K562 (cell line): ENCODE results near the gene TOR1A. TPM values are rescaled to one million over a fixed set of nuclear protein-coding genes. Genes with fewer than 3 reads are reported as not detected.

Experiments used
- CUX1 ChIP-seq: fragments of 200-800 bp; sonication (Bioruptor generic); IDR thresholded peaks from 2 replicates; pipeline ENCODE4 v1.6.1; 2016; ENCODE audit warnings: missing genetic modification characterization, missing compliant biosample characterization
- DPF2 ChIP-seq: fragments of 450-650 bp; IDR thresholded peaks from 2 replicates; pipeline ENCODE4 v1.6.1; 2016
- E2F1 ChIP-seq: sonication (generic); formaldehyde crosslinking; IDR thresholded peaks from 2 replicates; pipeline ENCODE4 v1.8.1; 2023; ENCODE audit warnings: mild to moderate bottlenecking, missing genetic modification reagents, moderate library complexity
- ETV5 ChIP-seq: sonication (generic); formaldehyde crosslinking; IDR thresholded peaks from 2 replicates; pipeline ENCODE4 v1.4.0; 2020; ENCODE audit warnings: low read depth, mild to moderate bottlenecking, missing genetic modification reagents
- KLF1 ChIP-seq: fragments of 450-650 bp; IDR thresholded peaks from 2 replicates; pipeline ENCODE4 v1.6.1; 2016; ENCODE audit warnings: missing genetic modification characterization, missing compliant biosample characterization
- KLF13 ChIP-seq: fragments of 450-650 bp; IDR thresholded peaks from 2 replicates; pipeline ENCODE4 v1.6.1; 2016; ENCODE audit warnings: missing genetic modification characterization, low read depth, mild to moderate bottlenecking, missing compliant biosample characterization, moderate library complexity, borderline replicate concordance
- MAFF ChIP-seq: IDR thresholded peaks from 2 replicates; pipeline ENCODE4 v1.6.1; 2012; ENCODE audit warnings: low read length, improper control_type of control experiment
- MEF2A ChIP-seq: IDR thresholded peaks from 2 replicates; pipeline ENCODE4 v1.6.1; 2011; ENCODE audit warnings: low read depth, mild to moderate bottlenecking, low read length, moderate library complexity; ENCODE audit not compliant: control insufficient read depth
- PML ChIP-seq: IDR thresholded peaks from 2 replicates; pipeline ENCODE4 v1.6.1; 2012; ENCODE audit warnings: low read length, inconsistent platforms
- POLR2H ChIP-seq: IDR thresholded peaks from 2 replicates; pipeline ENCODE4 v1.6.1; 2016; ENCODE audit warnings: missing genetic modification characterization, low read depth, mild to moderate bottlenecking, control low read depth, missing compliant biosample characterization, moderate library complexity
- SIN3A ChIP-seq, 2 experiments: fragments of 150-350 bp in 1 of 2; IDR thresholded peaks; 2 replicates each; pipeline ENCODE4 v1.6.1; 2011 to 2016; ENCODE audit warnings: borderline replicate concordance in 2 of 2, low read depth in 2 of 2, low read length in 2 of 2, mild to moderate bottlenecking in 2 of 2, moderate library complexity in 2 of 2; ENCODE audit not compliant: control insufficient read depth in 1 of 2
- SREBF1 ChIP-seq: fragments of 150-350 bp; IDR thresholded peaks from 2 replicates; pipeline ENCODE4 v1.6.1; 2014; ENCODE audit warnings: antibody characterized with exemption, low read depth, low read length, borderline replicate concordance
- STAT5A ChIP-seq: IDR thresholded peaks from 2 replicates; pipeline ENCODE4 v1.6.1; 2012; ENCODE audit warnings: low read length, inconsistent platforms, borderline replicate concordance
- ZNF133 ChIP-seq: fragments of 250-450 bp; sonication (Bioruptor Pico); IDR thresholded peaks from 2 replicates; pipeline ENCODE4 v1.4.0; 2020; ENCODE audit warnings: mild to moderate bottlenecking
- ZNF586 ChIP-seq: fragments of 450-650 bp; formaldehyde crosslinking; conservative IDR thresholded peaks from 2 replicates; pipeline ENCODE4 v1.4.0; 2020; ENCODE audit warnings: mild to moderate bottlenecking, moderate library complexity
- ZNF695 ChIP-seq: fragments of 450-650 bp; formaldehyde crosslinking; IDR thresholded peaks from 2 replicates; pipeline ENCODE4 v1.4.0; 2020; ENCODE audit warnings: mild to moderate bottlenecking, moderate library complexity
- polyA plus RNA-seq, 8 experiments: library from polyadenylated mRNA; depleted of rRNA in 4 of 8; stranded (reverse) in 5 of 8; unstranded in 3 of 8; fragments of >200 nt; fragmentation: Nextera tagmentation in 2 of 8; fragmentation: Illumina TruSeq in 1 of 8; extraction: Ambion mirVana in 2 of 8; extraction: Trizol in 1 of 8; gene quantifications; 2 replicates each; pipeline versions ENCODE4 v1.2.1 to v1.2.3, GENCODE V29; 2011 to 2014; ENCODE audit warnings: inconsistent platforms in 1 of 8, missing spikeins in 1 of 8
- total RNA-seq, 7 experiments: library from RNA; depleted of rRNA in 6 of 7; stranded (reverse); fragments of >200 nt in 6 of 7; fragmentation: Illumina TruSeq in 2 of 7; extraction: Trizol in 2 of 7; gene quantifications; 2 replicates each; pipeline versions ENCODE4 v1.2.1 to v1.2.3, GENCODE V29; 2011 to 2021; ENCODE audit warnings: low replicate concordance in 1 of 7
- TF ChIP-seq, protein P1 (sequence below): sonication (generic); formaldehyde crosslinking; IDR thresholded peaks from 2 replicates; pipeline ENCODE4 v1.8.0; 2022; ENCODE audit warnings: mild to moderate bottlenecking, missing genetic modification reagents

TOR1A gene
- total and polyA plus RNA-seq, 9 of the 15 experiments (the other 6 are each of a cell fraction or from before 2014, with no cell fraction given) = 4.5 to 85.8 (median 51.3) TPM

GRCh38 chr9:129863059-129863690, 39.2 kb upstream of the TOR1A start (continued):
- TF ChIP-seq CUX1 (CRISPR knock-in tag) (peak; percentile 93; the same call in 1 of the 2 replicates), KLF13 (tag) (peak; percentile 75; the same call in 1 of the 2 replicates), SREBF1 (peak; percentile 54; the same call in 1 of the 2 replicates), MEF2A (peak; percentile 75), DPF2 (no peak), PML (peak; percentile 99), MAFF (peak; percentile 69), POLR2H (no peak), ZNF695 (peak; percentile 57; the same call in 1 of the 2 replicates), STAT5A (peak; percentile 97), ZNF586 (no peak), ETV5 (CRISPR knock-in tag) (peak; percentile 100), KLF1 (tag) (peak; percentile 78; the same call in 1 of the 2 replicates), SIN3A (IDR thresholded peaks at IDR 0.05; ENCODE audit: borderline replicate concordance in 2 of 2, control insufficient read depth in 1 of 2, low read depth in 2 of 2, low read length in 2 of 2) (peak in 1 of 2 experiments; percentile 52; a peak in 1 of 4 replicates), ZNF133 (peak; percentile 11; the same call in 1 of the 2 replicates), E2F1 (CRISPR knock-in tag) (peak; percentile 94)
- TF ChIP-seq, protein P1, sequence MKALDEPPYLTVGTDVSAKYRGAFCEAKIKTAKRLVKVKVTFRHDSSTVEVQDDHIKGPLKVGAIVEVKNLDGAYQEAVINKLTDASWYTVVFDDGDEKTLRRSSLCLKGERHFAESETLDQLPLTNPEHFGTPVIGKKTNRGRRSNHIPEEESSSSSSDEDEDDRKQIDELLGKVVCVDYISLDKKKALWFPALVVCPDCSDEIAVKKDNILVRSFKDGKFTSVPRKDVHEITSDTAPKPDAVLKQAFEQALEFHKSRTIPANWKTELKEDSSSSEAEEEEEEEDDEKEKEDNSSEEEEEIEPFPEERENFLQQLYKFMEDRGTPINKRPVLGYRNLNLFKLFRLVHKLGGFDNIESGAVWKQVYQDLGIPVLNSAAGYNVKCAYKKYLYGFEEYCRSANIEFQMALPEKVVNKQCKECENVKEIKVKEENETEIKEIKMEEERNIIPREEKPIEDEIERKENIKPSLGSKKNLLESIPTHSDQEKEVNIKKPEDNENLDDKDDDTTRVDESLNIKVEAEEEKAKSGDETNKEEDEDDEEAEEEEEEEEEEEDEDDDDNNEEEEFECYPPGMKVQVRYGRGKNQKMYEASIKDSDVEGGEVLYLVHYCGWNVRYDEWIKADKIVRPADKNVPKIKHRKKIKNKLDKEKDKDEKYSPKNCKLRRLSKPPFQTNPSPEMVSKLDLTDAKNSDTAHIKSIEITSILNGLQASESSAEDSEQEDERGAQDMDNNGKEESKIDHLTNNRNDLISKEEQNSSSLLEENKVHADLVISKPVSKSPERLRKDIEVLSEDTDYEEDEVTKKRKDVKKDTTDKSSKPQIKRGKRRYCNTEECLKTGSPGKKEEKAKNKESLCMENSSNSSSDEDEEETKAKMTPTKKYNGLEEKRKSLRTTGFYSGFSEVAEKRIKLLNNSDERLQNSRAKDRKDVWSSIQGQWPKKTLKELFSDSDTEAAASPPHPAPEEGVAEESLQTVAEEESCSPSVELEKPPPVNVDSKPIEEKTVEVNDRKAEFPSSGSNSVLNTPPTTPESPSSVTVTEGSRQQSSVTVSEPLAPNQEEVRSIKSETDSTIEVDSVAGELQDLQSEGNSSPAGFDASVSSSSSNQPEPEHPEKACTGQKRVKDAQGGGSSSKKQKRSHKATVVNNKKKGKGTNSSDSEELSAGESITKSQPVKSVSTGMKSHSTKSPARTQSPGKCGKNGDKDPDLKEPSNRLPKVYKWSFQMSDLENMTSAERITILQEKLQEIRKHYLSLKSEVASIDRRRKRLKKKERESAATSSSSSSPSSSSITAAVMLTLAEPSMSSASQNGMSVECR (CRISPR knock-in tag) = peak; percentile 85
